HepG2 (cell line): ENCODE measurements around the gene KHK. TPM values are rescaled to one million over a fixed set of nuclear protein-coding genes. Genes with fewer than 3 reads are reported as not detected.

Experiments used
- ATAC-seq: fragments of 200-7000 bp; cut with Tn5 transposase; 3 replicates; pipeline ENCODE4 v1.9.1; 2020; ENCODE audit warnings: mild to moderate bottlenecking, moderate library complexity
- BruUV-seq: library from RNA; stranded (reverse); fragments of 400-500 nt; replicated peaks from 2 replicates; lab custom pipeline; 2021; lab: Mats Ljungman, UMichigan
- CTCF ChIA-PET: fragments of 300-600 bp; formaldehyde crosslinking; extraction: SDS; loops from one replicate; lab custom pipeline; 2021; ENCODE audit warnings: low total read pairs, inconsistent platforms, low intra/inter-chr PET ratio; lab: Yijun Ruan, JAX
- POLR2A ChIA-PET: fragments of 350-600 bp; sonication (Branson Sonifier 250); formaldehyde crosslinking; loops from one replicate; lab custom pipeline; 2020; ENCODE audit warnings: antibody characterized with exemption, inconsistent platforms; lab: Yijun Ruan, JAX
- DNase-seq: peaks from one replicate; pipeline ENCODE4 v3.0.0-alpha.2; 2015; ENCODE audit warnings: low spot score
- FAIRE-seq: peaks from 3 replicates; lab custom pipeline; 2011; peaks lifted over from hg19 to GRCh38; lab: Jason Lieb, UNC
- H2AFZ ChIP-seq: one replicate; pipeline ENCODE4 v1.6.1; 2011; ENCODE audit warnings: low read length, inconsistent platforms
- H3K27ac ChIP-seq: fragments of 300-600 bp; 3 replicates; pipeline ENCODE4 v1.8.0; 2011; ENCODE audit warnings: mixed run types, mild to moderate bottlenecking, mixed read lengths, low read length, inconsistent platforms; ENCODE audit not compliant: insufficient read depth; ENCODE audit errors: extremely low read length
- H3K27me3 ChIP-seq, 2 experiments: fragments of 200-600 bp in 1 of 2; 2 replicates in 1 of 2; 3 replicates in 1 of 2; pipeline versions ENCODE4 v1.6.0 to v1.8.0; 2011; ENCODE audit warnings: low read length in 2 of 2, mild to moderate bottlenecking in 2 of 2, moderate library complexity in 2 of 2, inconsistent platforms in 1 of 2; ENCODE audit not compliant: insufficient read depth in 2 of 2, control insufficient read depth in 1 of 2
- H3K36me3 ChIP-seq, 2 experiments: fragments of 200-600 bp in 1 of 2; replicated peaks in 1 of 2; 2 replicates in 1 of 2; 3 replicates in 1 of 2; pipeline versions ENCODE4 v1.5.1 to v1.8.0; 2011; ENCODE audit warnings: low read length in 2 of 2, inconsistent platforms in 1 of 2; ENCODE audit not compliant: insufficient read depth in 2 of 2, control insufficient read depth in 1 of 2
- H3K4me1 ChIP-seq: 2 replicates; pipeline ENCODE4 v1.5.1; 2012; ENCODE audit warnings: low read length, inconsistent platforms; ENCODE audit not compliant: insufficient read depth
- H3K4me2 ChIP-seq: 2 replicates; pipeline ENCODE4 v1.6.0; 2011; ENCODE audit warnings: low read depth, low read length, inconsistent platforms
- H3K4me3 ChIP-seq, 3 experiments: fragments of 200-600 bp in 1 of 3; sonication (generic), shearing (Covaris generic) in 1 of 3; replicated peaks in 1 of 3; 2 replicates each; pipeline ENCODE4 v1.5.1; 2011 to 2016; ENCODE audit warnings: low read length in 3 of 3, inconsistent platforms in 2 of 3, low read depth in 2 of 3, mild to moderate bottlenecking in 2 of 3, control low read depth in 1 of 3, mixed read lengths in 1 of 3; ENCODE audit not compliant: insufficient read depth in 1 of 3
- H3K79me2 ChIP-seq: one replicate; pipeline ENCODE4 v1.6.1; 2011; ENCODE audit warnings: low read length, inconsistent platforms; ENCODE audit not compliant: insufficient read depth
- H3K9ac ChIP-seq: 2 replicates; pipeline ENCODE4 v1.6.0; 2011; ENCODE audit warnings: mild to moderate bottlenecking, low read depth, low read length, inconsistent platforms; ENCODE audit not compliant: insufficient read depth
- H3K9me3 ChIP-seq: 2 replicates; pipeline ENCODE4 v1.5.1; 2012; ENCODE audit warnings: mild to moderate bottlenecking, low read length
- H4K20me1 ChIP-seq: 2 replicates; pipeline ENCODE4 v1.6.0; 2011; ENCODE audit warnings: inconsistent platforms, mild to moderate bottlenecking, low read length, moderate library complexity; ENCODE audit not compliant: insufficient read depth
- HOXA9 ChIP-seq: sonication (generic); formaldehyde crosslinking; IDR thresholded peaks from 2 replicates; pipeline ENCODE4 v1.8.1; 2022; ENCODE audit warnings: missing genetic modification reagents, mild to moderate bottlenecking, moderate library complexity, borderline replicate concordance
- MBNL3 ChIP-seq: fragments of 250-450 bp; sonication (Bioruptor Pico); conservative IDR thresholded peaks from 2 replicates; pipeline ENCODE4 v1.8.0; 2022; ENCODE audit warnings: mild to moderate bottlenecking, inconsistent platforms
- PHF21A ChIP-seq: sonication (generic); formaldehyde crosslinking; IDR thresholded peaks from 2 replicates; pipeline ENCODE4 v1.5.0; 2020; ENCODE audit warnings: mild to moderate bottlenecking, missing genetic modification reagents
- RBAK ChIP-seq: sonication (generic); formaldehyde crosslinking; IDR thresholded peaks from 2 replicates; pipeline ENCODE4 v1.5.1; 2020; ENCODE audit warnings: mild to moderate bottlenecking, missing genetic modification reagents
- ZNF598 ChIP-seq: sonication (generic); formaldehyde crosslinking; IDR thresholded peaks from 2 replicates; pipeline ENCODE4 v1.5.1; 2020; ENCODE audit warnings: mild to moderate bottlenecking, missing genetic modification reagents, borderline replicate concordance
- ZZZ3 ChIP-seq: sonication (generic); formaldehyde crosslinking; IDR thresholded peaks from 2 replicates; pipeline ENCODE4 v1.4.0; 2020; ENCODE audit warnings: missing genetic modification reagents, mild to moderate bottlenecking, borderline replicate concordance
- WGBS: methylation state at CpG from one replicate; pipeline ENCODE4 v1.1.6; 2017; ENCODE audit warnings: low lambda C conversion rate; 5-methylcytosine and 5-hydroxymethylcytosine counted together
- in situ Hi-C: cut with HindIII; loops from 2 replicates; pipeline ENCODE4 v1.10.0; 2017; ENCODE audit warnings: low pct_unique_long_range_greater_than_20kb; ENCODE audit not compliant: extremely low pct_ligation_motif_present
- intact Hi-C: fragments of 100-400 bp; cut with micrococcal nuclease; formaldehyde crosslinking; loops from one replicate; pipeline ENCODE4 v1.10.0; 2022; ENCODE audit not compliant: unreplicated experiment
- polyA plus RNA-seq, 8 experiments: library from polyadenylated mRNA; depleted of rRNA in 3 of 8; stranded (reverse) in 7 of 8; unstranded in 1 of 8; fragments of >200 nt; fragmentation: Illumina TruSeq in 4 of 8; extraction: Trizol in 4 of 8; gene quantifications; 2 replicates each; pipeline versions ENCODE4 v1.2.1 to v1.2.3, GENCODE V29; 2011 to 2016; ENCODE audit warnings: low read depth in 4 of 8, missing spikeins in 1 of 8, mixed read lengths in 1 of 8; ENCODE audit not compliant: insufficient read depth in 1 of 8
- total RNA-seq, 5 experiments: library from RNA; depleted of rRNA; stranded (reverse); fragments of >200 nt; fragmentation: Illumina TruSeq; extraction: Trizol; gene quantifications; 2 replicates each; pipeline ENCODE4 v1.2.3, GENCODE V29; 2016; ENCODE audit warnings: low read depth in 1 of 5
- TF ChIP-seq, protein P1 (sequence below): sonication (generic); formaldehyde crosslinking; conservative IDR thresholded peaks from 2 replicates; pipeline ENCODE4 v1.4.0; 2020; ENCODE audit warnings: missing genetic modification reagents
- TF ChIP-seq, protein P2 (sequence below): IDR thresholded peaks from 2 replicates; pipeline ENCODE4 v1.6.1; 2016; ENCODE audit warnings: missing compliant biosample characterization, missing genetic modification reagents, borderline replicate concordance
- TF ChIP-seq, protein P3 (sequence below): sonication (generic); formaldehyde crosslinking; conservative IDR thresholded peaks from 2 replicates; pipeline ENCODE4 v1.4.0; 2020; ENCODE audit warnings: mild to moderate bottlenecking, missing genetic modification reagents, moderate library complexity

Gene KHK
- total and polyA plus RNA-seq, 2 of the 13 experiments (the other 11 are each of a cell fraction or from before 2014, with no cell fraction given), result 40.9 to 99.2 TPM

DNA sequence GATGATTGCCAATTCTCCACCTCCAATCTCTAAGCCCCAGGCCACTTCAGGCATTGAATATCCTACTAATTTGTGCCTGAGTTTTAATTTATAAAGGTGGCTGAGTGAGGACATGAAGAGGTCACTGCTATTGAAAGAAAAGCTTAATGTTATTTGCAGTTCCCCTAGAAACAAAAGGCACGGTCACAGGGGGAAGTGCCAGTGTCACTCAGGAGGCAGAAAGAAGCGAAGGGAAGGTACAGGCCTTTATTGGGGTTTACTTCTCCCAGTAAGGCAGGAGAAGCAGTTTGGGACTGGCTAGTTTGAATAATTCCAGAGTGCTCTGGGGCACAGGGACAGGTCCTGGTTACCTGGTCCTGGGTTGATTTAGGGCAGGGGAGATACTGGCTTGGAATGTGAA, 35.3 kb downstream of the KHK start (continued):
- TF ChIP-seq MBNL3, result no peak
- no peak for TF ChIP-seq RBAK (CRISPR knock-in tag)
- TF ChIP-seq, protein P1, sequence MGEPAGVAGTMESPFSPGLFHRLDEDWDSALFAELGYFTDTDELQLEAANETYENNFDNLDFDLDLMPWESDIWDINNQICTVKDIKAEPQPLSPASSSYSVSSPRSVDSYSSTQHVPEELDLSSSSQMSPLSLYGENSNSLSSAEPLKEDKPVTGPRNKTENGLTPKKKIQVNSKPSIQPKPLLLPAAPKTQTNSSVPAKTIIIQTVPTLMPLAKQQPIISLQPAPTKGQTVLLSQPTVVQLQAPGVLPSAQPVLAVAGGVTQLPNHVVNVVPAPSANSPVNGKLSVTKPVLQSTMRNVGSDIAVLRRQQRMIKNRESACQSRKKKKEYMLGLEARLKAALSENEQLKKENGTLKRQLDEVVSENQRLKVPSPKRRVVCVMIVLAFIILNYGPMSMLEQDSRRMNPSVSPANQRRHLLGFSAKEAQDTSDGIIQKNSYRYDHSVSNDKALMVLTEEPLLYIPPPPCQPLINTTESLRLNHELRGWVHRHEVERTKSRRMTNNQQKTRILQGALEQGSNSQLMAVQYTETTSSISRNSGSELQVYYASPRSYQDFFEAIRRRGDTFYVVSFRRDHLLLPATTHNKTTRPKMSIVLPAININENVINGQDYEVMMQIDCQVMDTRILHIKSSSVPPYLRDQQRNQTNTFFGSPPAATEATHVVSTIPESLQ (CRISPR knock-in tag), result no peak

DNA sequence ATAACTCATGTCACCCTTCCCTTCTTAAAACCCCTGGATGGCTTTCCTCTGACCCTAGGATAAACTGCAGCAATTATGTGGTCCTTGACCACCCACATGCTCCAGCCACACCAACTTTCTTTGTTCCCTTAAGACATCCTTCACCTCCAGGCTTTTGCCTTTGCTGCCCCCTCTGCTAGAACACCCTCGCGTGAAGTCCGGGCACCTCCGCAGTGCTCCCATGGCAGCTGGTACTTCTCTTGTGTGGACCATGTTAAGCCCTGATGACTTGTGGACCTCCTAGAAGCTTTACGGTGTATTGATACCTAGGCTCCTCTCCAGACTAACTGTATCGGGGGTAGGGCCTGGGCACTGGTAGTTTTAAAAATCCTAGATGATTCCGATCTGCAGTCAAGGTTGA, 36.2 kb downstream of the KHK start:
- Histone ChIP-seq H3K27ac (no peak overlapping the region), H3K9me3 (no peaks in the 10 kb centered on the region), H3K9ac (peak overlapping the region; percentile 66; the same call in 1 of the 2 replicates), H3K27me3 (peaks cover 2 to 48% of the 10 kb centered on the region in 2 experiments; a peak in 4 of 5 replicates), H3K4me2 (peak overlapping the region; percentile 99), H2AFZ (peak overlapping the region; percentile 4), H4K20me1 (no peaks in the 10 kb centered on the region), H3K4me3 (peak overlapping the region; percentile 46 to 80 (median 62); a peak in 3 of 6 replicates), H3K36me3 (no peaks in the 10 kb centered on the region), H3K4me1 (peaks cover 63% of the 10 kb centered on the region), H3K79me2 (no peaks in the 10 kb centered on the region)
- FAIRE-seq (no peak), ATAC-seq (peak; percentile 1; the same call in 2 of the 3 replicates), DNase-seq (no peak)
- WGBS, result 47% methylated on average over 7 of the region's 7 CpGs
- no TSS peak for BruUV-seq
- intact Hi-C loops, result loop anchor here (1.0 kb wide), 1 partner anchor 12 kb away; the partner anchor contains the start of gene PREB
- POLR2A ChIA-PET, result interaction anchor here (0.9 to 5.3 kb wide), 11 partner anchors 10 to 72 kb away, joined by 3 to 76 read pairs (median 5); partner anchors contain the start of genes KHK, OST4, PREB and PRR30
- in situ Hi-C loops, result no loop called here
- CTCF ChIA-PET, result no interaction called here
- TF ChIP-seq, protein P2, sequence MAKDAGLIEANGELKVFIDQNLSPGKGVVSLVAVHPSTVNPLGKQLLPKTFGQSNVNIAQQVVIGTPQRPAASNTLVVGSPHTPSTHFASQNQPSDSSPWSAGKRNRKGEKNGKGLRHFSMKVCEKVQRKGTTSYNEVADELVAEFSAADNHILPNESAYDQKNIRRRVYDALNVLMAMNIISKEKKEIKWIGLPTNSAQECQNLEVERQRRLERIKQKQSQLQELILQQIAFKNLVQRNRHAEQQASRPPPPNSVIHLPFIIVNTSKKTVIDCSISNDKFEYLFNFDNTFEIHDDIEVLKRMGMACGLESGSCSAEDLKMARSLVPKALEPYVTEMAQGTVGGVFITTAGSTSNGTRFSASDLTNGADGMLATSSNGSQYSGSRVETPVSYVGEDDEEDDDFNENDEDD, result no peak
- TF ChIP-seq PHF21A (CRISPR knock-in tag) (0 out of 2 replicates have a peak, but pooled peaks have one; percentile 5), HOXA9 (CRISPR knock-in tag) (0 out of 2 replicates have a peak, but pooled peaks have one; percentile 48), ZNF598 (CRISPR knock-in tag) (no peak), ZZZ3 (CRISPR knock-in tag) (0 out of 2 replicates have a peak, but pooled peaks have one; percentile 5)
- TF ChIP-seq, protein P3, sequence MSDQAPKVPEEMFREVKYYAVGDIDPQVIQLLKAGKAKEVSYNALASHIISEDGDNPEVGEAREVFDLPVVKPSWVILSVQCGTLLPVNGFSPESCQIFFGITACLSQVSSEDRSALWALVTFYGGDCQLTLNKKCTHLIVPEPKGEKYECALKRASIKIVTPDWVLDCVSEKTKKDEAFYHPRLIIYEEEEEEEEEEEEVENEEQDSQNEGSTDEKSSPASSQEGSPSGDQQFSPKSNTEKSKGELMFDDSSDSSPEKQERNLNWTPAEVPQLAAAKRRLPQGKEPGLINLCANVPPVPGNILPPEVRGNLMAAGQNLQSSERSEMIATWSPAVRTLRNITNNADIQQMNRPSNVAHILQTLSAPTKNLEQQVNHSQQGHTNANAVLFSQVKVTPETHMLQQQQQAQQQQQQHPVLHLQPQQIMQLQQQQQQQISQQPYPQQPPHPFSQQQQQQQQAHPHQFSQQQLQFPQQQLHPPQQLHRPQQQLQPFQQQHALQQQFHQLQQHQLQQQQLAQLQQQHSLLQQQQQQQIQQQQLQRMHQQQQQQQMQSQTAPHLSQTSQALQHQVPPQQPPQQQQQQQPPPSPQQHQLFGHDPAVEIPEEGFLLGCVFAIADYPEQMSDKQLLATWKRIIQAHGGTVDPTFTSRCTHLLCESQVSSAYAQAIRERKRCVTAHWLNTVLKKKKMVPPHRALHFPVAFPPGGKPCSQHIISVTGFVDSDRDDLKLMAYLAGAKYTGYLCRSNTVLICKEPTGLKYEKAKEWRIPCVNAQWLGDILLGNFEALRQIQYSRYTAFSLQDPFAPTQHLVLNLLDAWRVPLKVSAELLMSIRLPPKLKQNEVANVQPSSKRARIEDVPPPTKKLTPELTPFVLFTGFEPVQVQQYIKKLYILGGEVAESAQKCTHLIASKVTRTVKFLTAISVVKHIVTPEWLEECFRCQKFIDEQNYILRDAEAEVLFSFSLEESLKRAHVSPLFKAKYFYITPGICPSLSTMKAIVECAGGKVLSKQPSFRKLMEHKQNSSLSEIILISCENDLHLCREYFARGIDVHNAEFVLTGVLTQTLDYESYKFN (CRISPR knock-in tag), result 0 out of 2 replicates have a peak, but pooled peaks have one; percentile 3
